Brain microvascular endothelial cell (primary cell): ENCODE data around the gene WDFY4.

Experiments used
- DNase-seq: peaks from one replicate; pipeline ENCODE4 v3.0.0-alpha.2; 2020
- H3K27ac ChIP-seq: fragments of 250-450 bp; sonication (Bioruptor Pico); 2 replicates; pipeline ENCODE4 v1.5.1; 2020; ENCODE audit warnings: mild to moderate bottlenecking, moderate library complexity
- H3K27me3 ChIP-seq: fragments of 250-450 bp; sonication (Bioruptor Pico); replicated peaks from 2 replicates; pipeline ENCODE4 v1.5.1; 2020; ENCODE audit warnings: mild to moderate bottlenecking
- H3K36me3 ChIP-seq: fragments of 250-450 bp; sonication (Bioruptor Pico); replicated peaks from 2 replicates; pipeline ENCODE4 v1.5.1; 2020; ENCODE audit warnings: mild to moderate bottlenecking
- H3K4me3 ChIP-seq: 2 replicates; pipeline ENCODE4 v1.5.1; 2011; ENCODE audit warnings: low read depth, mild to moderate bottlenecking, control low read depth, low read length, moderate library complexity
- CTCF ChIP-seq: IDR thresholded peaks from 2 replicates; pipeline ENCODE4 v1.5.1; 2011; ENCODE audit warnings: low read depth, mild to moderate bottlenecking, moderate library complexity, low read length, control low read depth, inconsistent platforms; ENCODE audit errors: missing control alignments
- in situ Hi-C: cut with HindIII; loops from 2 replicates; pipeline ENCODE4 v1.10.0; 2017; ENCODE audit warnings: low sequenced_read_pairs, low pct_ligation_motif_present

WDFY4 gene

GRCh38 chr10:48778193-48778857 is 93.7 kb downstream of the WDFY4 start:
- Histone ChIP-seq H3K27ac (no peak overlapping the region), H3K4me3 (no peak overlapping the region), H3K27me3 (peaks cover 3% of the 10 kb centered on the region), H3K36me3 (no peaks in the 10 kb centered on the region)
- TF ChIP-seq CTCF, result no peak
- no peak for DNase-seq
- in situ Hi-C loops, result no loop called here

GRCh38 chr10:48779077-48779476 is 94.4 kb downstream of the WDFY4 start:
- H3K27ac ChIP-seq, result no peak overlapping the region
- H3K4me3 ChIP-seq, result no peak overlapping the region
- in situ Hi-C loops, result no loop called here
- H3K36me3 ChIP-seq, result no peaks in the 10 kb centered on the region
- no peak for DNase-seq
- H3K27me3 ChIP-seq, result peaks cover 3% of the 10 kb centered on the region
- TF ChIP-seq CTCF, result no peak

DNA sequence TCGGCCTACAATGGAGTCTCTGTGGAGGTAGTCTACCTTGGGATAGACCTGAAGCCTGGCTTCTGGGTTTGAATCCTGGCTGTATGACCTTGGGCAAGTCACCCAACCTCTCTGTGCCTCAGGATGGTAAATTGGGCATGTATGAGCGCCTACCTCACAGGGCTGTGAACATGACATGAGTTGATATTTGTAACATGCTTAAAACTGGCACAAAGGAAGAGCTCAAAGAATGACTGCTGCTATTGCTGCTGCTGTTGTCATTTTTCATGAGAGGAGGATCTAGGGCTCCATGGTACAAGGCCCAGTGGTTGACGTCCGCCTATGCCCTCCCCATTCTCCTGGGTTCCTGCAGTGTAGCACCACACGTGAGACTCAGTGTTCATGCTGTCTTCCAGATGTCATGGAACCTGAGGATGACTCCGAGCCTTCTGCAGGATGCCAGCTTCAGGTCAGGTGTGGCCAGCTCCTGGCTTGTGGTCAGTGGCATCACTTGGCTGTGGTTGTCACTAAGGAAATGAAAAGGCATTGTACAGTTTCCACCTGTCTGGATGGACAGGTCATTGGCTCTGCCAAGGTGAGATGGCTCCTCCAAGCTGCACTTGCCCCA is 95.0 kb downstream of the WDFY4 start:
- in situ Hi-C loops, result no loop called here
- TF ChIP-seq CTCF, result no peak
- DNase-seq, result no peak
- H3K27ac ChIP-seq, result no peak overlapping the region
- H3K4me3 ChIP-seq, result no peak overlapping the region
- H3K36me3 ChIP-seq, result no peaks in the 10 kb centered on the region
- peaks cover 3% of the 10 kb centered on the region for H3K27me3 ChIP-seq

GRCh38 chr10:48780341-48780740 is 95.7 kb downstream of the WDFY4 start:
- Histone ChIP-seq H3K36me3 (no peaks in the 10 kb centered on the region), H3K27me3 (peaks cover 3% of the 10 kb centered on the region), H3K4me3 (no peak overlapping the region), H3K27ac (no peak overlapping the region)
- in situ Hi-C loops, result no loop called here
- no peak for TF ChIP-seq CTCF
- DNase-seq, result no peak

- in situ Hi-C loops, result no loop called here
- TF ChIP-seq CTCF, result no peak
Observed at GRCh38 chr10:48782386-48782785, 97.7 kb downstream of the WDFY4 start.

DNA sequence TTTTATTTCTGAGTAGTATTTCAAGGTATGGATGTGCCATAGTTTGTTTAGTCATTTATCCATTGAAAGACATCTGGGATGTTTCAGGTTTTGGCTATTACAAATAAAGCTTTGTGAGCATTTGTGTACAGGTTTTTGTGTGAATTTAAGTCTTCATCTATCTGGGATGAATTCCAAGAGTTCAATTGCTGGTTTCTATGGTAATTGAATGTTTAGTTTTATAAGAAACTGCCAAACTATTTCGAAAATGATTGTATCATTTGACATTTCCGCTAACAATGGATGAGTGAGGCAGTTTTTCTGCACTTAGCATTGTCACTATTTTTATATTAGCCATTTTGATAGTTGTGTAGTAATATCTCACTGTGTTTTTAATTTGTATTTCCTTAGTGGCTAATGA is 99.4 kb downstream of the WDFY4 start:
- Histone ChIP-seq H3K36me3 (no peaks in the 10 kb centered on the region), H3K4me3 (no peak overlapping the region), H3K27ac (no peak overlapping the region), H3K27me3 (peaks cover 3% of the 10 kb centered on the region)
- TF ChIP-seq CTCF, result no peak
- in situ Hi-C loops, result no loop called here
- no peak for DNase-seq

More at GRCh38 chr10:48782386-48782785, 97.7 kb downstream of the WDFY4 start:
- Histone ChIP-seq H3K4me3 (no peak overlapping the region), H3K27me3 (peaks cover 3% of the 10 kb centered on the region), H3K27ac (no peak overlapping the region), H3K36me3 (no peaks in the 10 kb centered on the region)
- no peak for DNase-seq
